CD4-positive, alpha-beta T cell treated with Interleukin-2 at 100 ng/mL for 4 hours (primary cell): Measurements from ENCODE around the gene FUNDC1.

Experiments used
- DNase-seq: peaks from one replicate; pipeline ENCODE4 v3.0.0-alpha.2; 2020; ENCODE audit warnings: low spot score

Gene FUNDC1

GRCh38 chrX:44480591-44480990, 62.1 kb downstream of the FUNDC1 start:
- no peak for DNase-seq

GRCh38 chrX:44474410-44474809, 68.2 kb downstream of the FUNDC1 start:
- no peak for DNase-seq
